Type B pancreatic cell (in vitro differentiated cells): ENCODE data around the gene INHBB. TPM values are rescaled to one million over a fixed set of nuclear protein-coding genes. Genes with fewer than 3 reads are reported as not detected.

Experiments
- DNase-seq: peaks from one replicate; pipeline ENCODE4 v3.0.0; 2021; ENCODE audit warnings: mixed read lengths; ENCODE audit not compliant: unreplicated experiment; ENCODE audit errors: extremely low spot score
- H3K27ac Mint-ChIP-seq: 2 replicates; pipeline ENCODE4 v1.8.0; 2021; ENCODE audit warnings: mild to moderate bottlenecking, mixed read lengths
- H3K27me3 Mint-ChIP-seq: 2 replicates; pipeline ENCODE4 v1.8.0; 2021; ENCODE audit warnings: mixed read lengths
- H3K36me3 Mint-ChIP-seq: 2 replicates; pipeline ENCODE4 v1.8.0; 2021; ENCODE audit warnings: mixed read lengths
- H3K4me1 Mint-ChIP-seq: one replicate; pipeline ENCODE4 v1.8.0; 2021; ENCODE audit warnings: mixed read lengths; ENCODE audit not compliant: unreplicated experiment
- H3K4me3 Mint-ChIP-seq: 2 replicates; pipeline ENCODE4 v1.8.0; 2021; ENCODE audit warnings: mild to moderate bottlenecking, mixed read lengths
- H3K9me3 Mint-ChIP-seq: 2 replicates; pipeline ENCODE4 v1.8.0; 2021; ENCODE audit warnings: mixed read lengths
- total RNA-seq: library from RNA; stranded (reverse); gene quantifications from 2 replicates; pipeline ENCODE4 v1.2.1, GENCODE V29; 2021; ENCODE audit warnings: low replicate concordance
- TF ChIP-seq, protein P1 (sequence below): fragments of 200-600 bp; sonication (generic); conservative IDR thresholded peaks from 2 replicates; pipeline ENCODE4 v1.5.0; 2021; ENCODE audit warnings: antibody characterized with exemption, mild to moderate bottlenecking

INHBB gene
- total RNA-seq, 1 donor from 2014 or later: 7.5 TPM

- H3K27ac Mint-ChIP-seq: no peak overlapping the region
- DNase-seq: no peak
- no peak overlapping the region for H3K4me3 Mint-ChIP-seq
- H3K36me3 Mint-ChIP-seq: no peaks in the 10 kb centered on the region
- no peaks in the 10 kb centered on the region for H3K9me3 Mint-ChIP-seq
- H3K27me3 Mint-ChIP-seq: peaks cover 29% of the 10 kb centered on the region
- peaks cover 19% of the 10 kb centered on the region for H3K4me1 Mint-ChIP-seq
- TF ChIP-seq, protein P1, sequence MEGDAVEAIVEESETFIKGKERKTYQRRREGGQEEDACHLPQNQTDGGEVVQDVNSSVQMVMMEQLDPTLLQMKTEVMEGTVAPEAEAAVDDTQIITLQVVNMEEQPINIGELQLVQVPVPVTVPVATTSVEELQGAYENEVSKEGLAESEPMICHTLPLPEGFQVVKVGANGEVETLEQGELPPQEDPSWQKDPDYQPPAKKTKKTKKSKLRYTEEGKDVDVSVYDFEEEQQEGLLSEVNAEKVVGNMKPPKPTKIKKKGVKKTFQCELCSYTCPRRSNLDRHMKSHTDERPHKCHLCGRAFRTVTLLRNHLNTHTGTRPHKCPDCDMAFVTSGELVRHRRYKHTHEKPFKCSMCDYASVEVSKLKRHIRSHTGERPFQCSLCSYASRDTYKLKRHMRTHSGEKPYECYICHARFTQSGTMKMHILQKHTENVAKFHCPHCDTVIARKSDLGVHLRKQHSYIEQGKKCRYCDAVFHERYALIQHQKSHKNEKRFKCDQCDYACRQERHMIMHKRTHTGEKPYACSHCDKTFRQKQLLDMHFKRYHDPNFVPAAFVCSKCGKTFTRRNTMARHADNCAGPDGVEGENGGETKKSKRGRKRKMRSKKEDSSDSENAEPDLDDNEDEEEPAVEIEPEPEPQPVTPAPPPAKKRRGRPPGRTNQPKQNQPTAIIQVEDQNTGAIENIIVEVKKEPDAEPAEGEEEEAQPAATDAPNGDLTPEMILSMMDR: no peak
Measured at GRCh38 chr2:120317180-120317533, 28.8 kb upstream of the INHBB start.

DNA sequence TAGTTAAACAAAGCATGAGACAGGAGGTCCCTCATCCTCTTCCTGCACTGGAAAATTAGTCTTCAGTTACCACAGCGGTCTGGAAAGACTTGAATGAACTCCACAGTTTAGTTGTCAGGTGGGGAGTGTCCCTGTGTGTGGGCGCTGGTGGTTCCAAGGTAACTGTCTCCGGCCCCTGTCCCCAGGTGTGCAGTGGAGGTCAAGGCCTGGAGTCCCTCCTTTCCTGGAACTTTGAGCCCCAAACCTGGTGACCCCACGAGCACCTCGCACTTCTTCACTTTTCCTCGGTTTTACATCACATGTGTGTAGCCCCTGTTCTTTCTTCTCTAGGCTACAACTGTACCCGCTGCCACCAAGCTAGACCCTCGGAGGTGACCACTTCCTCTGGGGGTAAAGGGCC is 28.0 kb upstream of the INHBB start:
- peaks cover 26% of the 10 kb centered on the region for H3K27me3 Mint-ChIP-seq
- H3K4me3 Mint-ChIP-seq: no peak overlapping the region
- no peaks in the 10 kb centered on the region for H3K36me3 Mint-ChIP-seq
- TF ChIP-seq, protein P1: no peak
- no peak overlapping the region for H3K27ac Mint-ChIP-seq
- peaks cover 15% of the 10 kb centered on the region for H3K4me1 Mint-ChIP-seq
- no peaks in the 10 kb centered on the region for H3K9me3 Mint-ChIP-seq
- DNase-seq: no peak

- Mint-ChIP-seq H3K27ac (no peak overlapping the region), H3K27me3 (peaks cover 25% of the 10 kb centered on the region), H3K4me1 (peaks cover 9% of the 10 kb centered on the region), H3K4me3 (no peak overlapping the region), H3K36me3 (no peaks in the 10 kb centered on the region), H3K9me3 (no peaks in the 10 kb centered on the region)
- TF ChIP-seq, protein P1: no peak
- DNase-seq: no peak
Measured at GRCh38 chr2:120318626-120319025, 27.3 kb upstream of the INHBB start.

GRCh38 chr2:120319123-120319522 is 26.8 kb upstream of the INHBB start:
- DNase-seq: no peak
- TF ChIP-seq, protein P1: no peak
- H3K27me3 Mint-ChIP-seq: peaks cover 23% of the 10 kb centered on the region
- H3K4me1 Mint-ChIP-seq: peaks cover 9% of the 10 kb centered on the region
- no peaks in the 10 kb centered on the region for H3K9me3 Mint-ChIP-seq
- H3K36me3 Mint-ChIP-seq: no peaks in the 10 kb centered on the region
- no peak overlapping the region for H3K27ac Mint-ChIP-seq
- no peak overlapping the region for H3K4me3 Mint-ChIP-seq

DNA sequence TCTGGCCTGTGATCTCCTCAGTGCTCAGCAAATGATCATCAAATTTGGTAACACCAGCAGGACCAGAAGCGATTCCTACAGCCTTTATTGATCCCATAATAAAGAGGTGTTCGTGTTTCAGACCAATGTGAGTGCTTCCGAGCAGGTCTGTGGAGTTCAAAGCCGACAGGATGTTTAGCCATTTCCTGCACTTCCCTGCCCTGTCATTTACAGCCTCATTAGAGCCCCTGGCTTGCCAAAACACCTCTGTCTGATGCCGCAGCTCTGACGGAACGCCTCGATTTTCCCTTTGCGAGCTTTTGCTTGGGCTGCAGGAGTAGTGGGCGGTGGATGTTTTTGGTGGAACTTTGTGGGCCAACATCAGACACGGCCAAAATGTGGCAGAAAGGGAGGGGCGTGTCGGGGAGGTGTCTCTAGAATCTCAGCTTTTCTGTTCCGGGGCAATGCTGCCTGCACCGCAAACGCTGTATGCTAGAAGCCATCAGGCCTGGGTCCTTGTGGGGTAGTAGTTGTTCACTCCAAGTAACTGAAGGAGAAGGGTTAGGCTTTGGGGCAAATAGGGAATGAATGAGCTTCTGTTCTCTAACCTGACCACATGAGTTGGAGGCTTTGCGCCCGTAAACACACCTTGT is 26.1 kb upstream of the INHBB start:
- TF ChIP-seq, protein P1: no peak
- no peaks in the 10 kb centered on the region for H3K9me3 Mint-ChIP-seq
- H3K27ac Mint-ChIP-seq: no peak overlapping the region
- no peaks in the 10 kb centered on the region for H3K36me3 Mint-ChIP-seq
- DNase-seq: no peak
- no peak overlapping the region for H3K4me3 Mint-ChIP-seq
- peaks cover 9% of the 10 kb centered on the region for H3K4me1 Mint-ChIP-seq
- H3K27me3 Mint-ChIP-seq: peaks cover 16% of the 10 kb centered on the region
